Common myeloid progenitor, CD34-positive (primary cell): ENCODE measurements around the gene ZSCAN21.

ENCODE experiments used
- CTCF ChIA-PET: fragments of 350-600 bp; sonication (Branson Sonifier 250); formaldehyde crosslinking; loops from one replicate; lab custom pipeline; 2021; ENCODE audit warnings: antibody characterized with exemption; lab: Charles Lee
- POLR2A ChIA-PET: fragments of 350-600 bp; sonication (Branson Sonifier 250); formaldehyde crosslinking; loops from one replicate; lab custom pipeline; 2021; ENCODE audit warnings: antibody characterized with exemption; lab: Charles Lee
- DNase-seq, 3 donors: peaks; one replicate each; pipeline versions ENCODE4 v3.0.0 to v3.0.0-alpha.2; 2013
- H3K27ac ChIP-seq, 2 experiments: 1 replicate in 1 of 2; 2 replicates in 1 of 2; pipeline ENCODE4 v1.7.0; 2013; ENCODE audit warnings: inconsistent platforms in 2 of 2, low read length in 2 of 2, mild to moderate bottlenecking in 2 of 2, low read depth in 1 of 2, moderate library complexity in 1 of 2; ENCODE audit not compliant: severe bottlenecking in 2 of 2, insufficient read depth in 1 of 2, poor library complexity in 1 of 2
- H3K27me3 ChIP-seq, 5 experiments: replicated peaks in 2 of 5; 1 replicate in 3 of 5; 2 replicates in 2 of 5; pipeline versions ENCODE4 v1.6.1 to v1.7.0; 2013; ENCODE audit warnings: low read length in 4 of 5, mild to moderate bottlenecking in 2 of 5, moderate library complexity in 2 of 5, inconsistent platforms in 1 of 5; ENCODE audit not compliant: insufficient read depth in 5 of 5, control insufficient read depth in 4 of 5
- H3K36me3 ChIP-seq, 4 experiments: 1 replicate in 2 of 4; 2 replicates in 2 of 4; pipeline versions ENCODE4 v1.6.1 to v1.7.0; 2013; ENCODE audit warnings: low read length in 3 of 4, control low read depth in 1 of 4, mild to moderate bottlenecking in 1 of 4; ENCODE audit not compliant: control insufficient read depth in 4 of 4, insufficient read depth in 4 of 4
- H3K4me1 ChIP-seq, 4 experiments: 1 replicate in 3 of 4; 2 replicates in 1 of 4; pipeline versions ENCODE4 v1.6.1 to v1.7.1; 2013; ENCODE audit warnings: low read length in 3 of 4, mild to moderate bottlenecking in 3 of 4, control low read depth in 1 of 4, inconsistent platforms in 1 of 4, moderate library complexity in 1 of 4; ENCODE audit not compliant: control insufficient read depth in 4 of 4, insufficient read depth in 4 of 4; ENCODE audit errors: control extremely low read depth in 1 of 4
- H3K4me3 ChIP-seq, 7 experiments: 1 replicate in 4 of 7; 2 replicates in 3 of 7; pipeline versions ENCODE4 v1.5.1 to v1.7.0; 2013; ENCODE audit warnings: mild to moderate bottlenecking in 7 of 7, low read length in 6 of 7, moderate library complexity in 6 of 7, inconsistent platforms in 2 of 7, low read depth in 2 of 7, control low read depth in 1 of 7; ENCODE audit not compliant: insufficient read depth in 4 of 7, control insufficient read depth in 1 of 7; ENCODE audit errors: extremely low read depth in 1 of 7
- H3K9me3 ChIP-seq, 5 experiments: 1 replicate in 4 of 5; 2 replicates in 1 of 5; pipeline versions ENCODE4 v1.6.1 to v1.7.1; 2013; ENCODE audit warnings: low read length in 4 of 5, mild to moderate bottlenecking in 2 of 5, inconsistent platforms in 1 of 5, low read depth in 1 of 5, moderate library complexity in 1 of 5; ENCODE audit not compliant: control insufficient read depth in 4 of 5, insufficient read depth in 2 of 5; ENCODE audit errors: control extremely low read depth in 1 of 5
- WGBS: methylation state at CpG from one replicate; pipeline ENCODE4 v1.1.5; 2013; ENCODE audit not compliant: insufficient coverage; 5-methylcytosine and 5-hydroxymethylcytosine counted together

The ZSCAN21 gene

GRCh38 chr7:100088095-100088620 is 38.6 kb downstream of the ZSCAN21 start:
- Histone ChIP-seq H3K4me3 (peak overlapping the region in 6 of 7 experiments; percentile 84 to 90 (median 86)), H3K27ac (peak overlapping the region; percentile 77 to 89), H3K9me3 (no peaks in the 10 kb centered on the region), H3K4me1 (peaks cover 0 to 20% (median 15%) of the 10 kb centered on the region in 4 experiments), H3K27me3 (no peaks in the 10 kb centered on the region), H3K36me3 (peaks cover 3 to 30% (median 24%) of the 10 kb centered on the region in 4 experiments)
- WGBS = 90% methylated on average over 3 of the region's 11 CpGs
- no peak for DNase-seq
- ChIA-PET POLR2A (interaction anchor here (0.9 to 1.6 kb wide), 2 partner anchors 12 to 13 kb away, joined by 5 read pairs; partner anchors contain the start of gene AP4M1), CTCF (interaction anchor here (1.0 to 2.1 kb wide), 3 partner anchors 13 to 43 kb away, joined by 3 to 6 read pairs (median 6); partner anchors contain the start of genes AP4M1 and MCM7)

- CTCF ChIA-PET = interaction anchor here (1.0 to 2.1 kb wide), 3 partner anchors 12 to 42 kb away, joined by 3 to 6 read pairs (median 6); partner anchors contain the start of genes AP4M1 and MCM7
- POLR2A ChIA-PET = interaction anchor here (0.9 to 1.6 kb wide), 2 partner anchors 12 to 13 kb away, joined by 5 read pairs; partner anchors contain the start of gene AP4M1
- 0% methylated on average over 61 of the region's 68 CpGs for WGBS
- Histone ChIP-seq H3K4me3 (peak within 1 kb of the TSS; percentile 83 to 90 (median 85)), H3K36me3 (peaks cover 3 to 37% (median 31%) of the 10 kb centered on the region in 4 experiments), H3K4me1 (peaks cover 0 to 20% (median 13%) of the 10 kb centered on the region in 4 experiments), H3K27me3 (no peaks in the 10 kb centered on the region), H3K9me3 (no peaks in the 10 kb centered on the region), H3K27ac (peak within 1 kb of the TSS; percentile 77 to 89)
- DNase-seq = peak; percentile 72 to 80 (median 77)
These were observed 39.3 kb downstream of the ZSCAN21 start, which contains the start of gene COPS6 for GRCh38 chr7:100088621-100089457. TSS of gene COPS6 (plus strand) at chr7:100088969. CDS start at chr7:100088991, 22 bp downstream.

GRCh38 chr7:100089458-100090196 is 40.1 kb downstream of the ZSCAN21 start:
- Histone ChIP-seq H3K4me3 (peak overlapping the region; percentile 83 to 90 (median 85)), H3K4me1 (peaks cover 0 to 20% (median 13%) of the 10 kb centered on the region in 4 experiments), H3K27ac (peak overlapping the region; percentile 66 to 89), H3K27me3 (no peaks in the 10 kb centered on the region), H3K36me3 (peaks cover 7 to 45% (median 38%) of the 10 kb centered on the region in 4 experiments), H3K9me3 (no peaks in the 10 kb centered on the region)
- 69% methylated on average over 3 of the region's 7 CpGs for WGBS
- CTCF ChIA-PET = interaction anchor here (0.6 to 1.3 kb wide), 3 partner anchors 11 to 42 kb away, joined by 3 to 6 read pairs (median 4); partner anchors contain the start of genes AP4M1 and MCM7
- POLR2A ChIA-PET = interaction anchor here (0.7 to 1.6 kb wide), 3 partner anchors 11 to 549 kb away, joined by 3 to 5 read pairs (median 4); no protein-coding TSS in a partner anchor
- DNase-seq = no peak

- H3K4me3 ChIP-seq = no peak overlapping the region
- DNase-seq = no peak
- no peaks in the 10 kb centered on the region for H3K9me3 ChIP-seq
- H3K27ac ChIP-seq = no peak overlapping the region
- CTCF ChIA-PET = interaction anchor here (1.1 to 1.9 kb wide), 2 partner anchors 8 to 11 kb away, joined by 4 to 7 read pairs; partner anchors contain the start of genes AP4M1 and MCM7
- H3K36me3 ChIP-seq = peaks cover 13 to 56% (median 49%) of the 10 kb centered on the region in 4 experiments
- H3K4me1 ChIP-seq = peaks cover 0 to 20% (median 13%) of the 10 kb centered on the region in 4 experiments
- POLR2A ChIA-PET = interaction anchor here (1.9 to 2.3 kb wide), 2 partner anchors 8 to 10 kb away, joined by 5 to 8 read pairs; partner anchors contain the start of gene MCM7
- WGBS = 93% methylated on average over 12 of the region's 14 CpGs
- H3K27me3 ChIP-seq = no peaks in the 10 kb centered on the region
These were observed 41.2 kb downstream of the ZSCAN21 start for GRCh38 chr7:100090527-100091410.

- Histone ChIP-seq H3K4me3 (no peak overlapping the region), H3K9me3 (no peaks in the 10 kb centered on the region), H3K27me3 (no peaks in the 10 kb centered on the region), H3K4me1 (peaks cover 0 to 20% (median 13%) of the 10 kb centered on the region in 4 experiments), H3K36me3 (peaks cover 14 to 64% (median 55%) of the 10 kb centered on the region in 4 experiments), H3K27ac (no peak overlapping the region)
- WGBS = 90% methylated on average over 18 of the region's 19 CpGs
- DNase-seq = peak in 1 of 3 donors; percentile 25
- POLR2A ChIA-PET = interaction anchor here (1.9 to 2.3 kb wide), 2 partner anchors 9 kb away, joined by 5 to 8 read pairs; partner anchors contain the start of gene MCM7
- CTCF ChIA-PET = interaction anchor here (1.1 to 2.0 kb wide), 4 partner anchors 9 to 40 kb away, joined by 3 to 7 read pairs (median 5); partner anchors contain the start of genes AP4M1 and MCM7
These were observed 42.0 kb downstream of the ZSCAN21 start for GRCh38 chr7:100091411-100092181.
